HEK293 (cell line): ENCODE results near the gene ERRFI1.

ENCODE experiments used
- CTCF ChIP-seq: fragments of 450-650 bp; formaldehyde crosslinking; IDR thresholded peaks from 2 replicates; pipeline ENCODE4 v1.5.1; 2016; ENCODE audit warnings: missing biosample characterization, missing genetic modification characterization
- FEZF1 ChIP-seq: fragments of 450-650 bp; formaldehyde crosslinking; IDR thresholded peaks from 2 replicates; pipeline ENCODE4 v1.5.1; 2016; ENCODE audit warnings: missing biosample characterization, missing genetic modification characterization
- HOXA7 ChIP-seq: sonication (generic); formaldehyde crosslinking; IDR thresholded peaks from 2 replicates; pipeline ENCODE4 v1.8.1; 2022; ENCODE audit warnings: missing genetic modification reagents, borderline replicate concordance
- KLF16 ChIP-seq: fragments of 450-650 bp; formaldehyde crosslinking; IDR thresholded peaks from 2 replicates; pipeline ENCODE4 v1.5.1; 2017; ENCODE audit warnings: missing biosample characterization, missing genetic modification characterization
- ZBTB1 ChIP-seq: fragments of 450-650 bp; formaldehyde crosslinking; IDR thresholded peaks from 2 replicates; pipeline ENCODE4 v1.5.1; 2016; ENCODE audit warnings: missing biosample characterization, missing genetic modification characterization
- ZBTB8A ChIP-seq: fragments of 450-650 bp; formaldehyde crosslinking; IDR thresholded peaks from 2 replicates; pipeline ENCODE4 v1.5.1; 2016; ENCODE audit warnings: missing biosample characterization, missing genetic modification characterization
- ZNF121 ChIP-seq: fragments of 450-650 bp; formaldehyde crosslinking; IDR thresholded peaks from 2 replicates; pipeline ENCODE4 v1.5.1; 2016; ENCODE audit warnings: missing biosample characterization, missing genetic modification characterization
- ZNF169 ChIP-seq: fragments of 450-650 bp; formaldehyde crosslinking; IDR thresholded peaks from 2 replicates; pipeline ENCODE4 v1.5.1; 2016; ENCODE audit warnings: missing biosample characterization, missing genetic modification characterization
- ZNF24 ChIP-seq: fragments of 450-650 bp; formaldehyde crosslinking; IDR thresholded peaks from 2 replicates; pipeline ENCODE4 v1.5.1; 2016; ENCODE audit warnings: missing biosample characterization, missing genetic modification characterization
- ZNF394 ChIP-seq: fragments of 450-650 bp; formaldehyde crosslinking; IDR thresholded peaks from 2 replicates; pipeline ENCODE4 v1.5.1; 2016; ENCODE audit warnings: missing biosample characterization, missing genetic modification characterization, mild to moderate bottlenecking, moderate library complexity, borderline replicate concordance
- ZNF629 ChIP-seq: fragments of 450-650 bp; formaldehyde crosslinking; IDR thresholded peaks from 2 replicates; pipeline ENCODE4 v1.5.1; 2017; ENCODE audit warnings: missing biosample characterization, missing genetic modification characterization
- ZNF792 ChIP-seq: fragments of 450-650 bp; formaldehyde crosslinking; IDR thresholded peaks from 2 replicates; pipeline ENCODE4 v1.5.1; 2016; ENCODE audit warnings: missing biosample characterization, missing genetic modification characterization

GRCh38 chr1:8004113-8004802 is 21.9 kb downstream of the ERRFI1 start:
- no peak for TF ChIP-seq KLF16 (tag by site-specific recombination)
- TF ChIP-seq ZBTB1 (tag by site-specific recombination), result no peak
- TF ChIP-seq FEZF1 (tag by site-specific recombination), result no peak
- no peak for TF ChIP-seq ZNF394
- no peak for TF ChIP-seq ZNF24
- TF ChIP-seq CTCF, result no peak
- no peak for TF ChIP-seq ZBTB8A (tag by site-specific recombination)
- TF ChIP-seq ZNF629 (tag by site-specific recombination), result no peak
- no peak for TF ChIP-seq ZNF169
- no peak for TF ChIP-seq ZNF121 (tag by site-specific recombination)
- TF ChIP-seq HOXA7 (CRISPR knock-in tag), result no peak
- TF ChIP-seq ZNF792 (tag by site-specific recombination), result no peak
